Stimulated activated CD8-positive, alpha-beta memory T cell treated with anti-CD3 and anti-CD28 coated beads, Interleukin-12 subunit alpha, Interleukin-12 subunit beta, amount 100 ng/mL, for 24 hours (primary cell): ENCODE measurements around the gene UQCR11.

Experiments
- DNase-seq: peaks from one replicate; pipeline ENCODE4 v3.0.0-alpha.2; 2020; ENCODE audit errors: extremely low read depth

The UQCR11 gene

DNA sequence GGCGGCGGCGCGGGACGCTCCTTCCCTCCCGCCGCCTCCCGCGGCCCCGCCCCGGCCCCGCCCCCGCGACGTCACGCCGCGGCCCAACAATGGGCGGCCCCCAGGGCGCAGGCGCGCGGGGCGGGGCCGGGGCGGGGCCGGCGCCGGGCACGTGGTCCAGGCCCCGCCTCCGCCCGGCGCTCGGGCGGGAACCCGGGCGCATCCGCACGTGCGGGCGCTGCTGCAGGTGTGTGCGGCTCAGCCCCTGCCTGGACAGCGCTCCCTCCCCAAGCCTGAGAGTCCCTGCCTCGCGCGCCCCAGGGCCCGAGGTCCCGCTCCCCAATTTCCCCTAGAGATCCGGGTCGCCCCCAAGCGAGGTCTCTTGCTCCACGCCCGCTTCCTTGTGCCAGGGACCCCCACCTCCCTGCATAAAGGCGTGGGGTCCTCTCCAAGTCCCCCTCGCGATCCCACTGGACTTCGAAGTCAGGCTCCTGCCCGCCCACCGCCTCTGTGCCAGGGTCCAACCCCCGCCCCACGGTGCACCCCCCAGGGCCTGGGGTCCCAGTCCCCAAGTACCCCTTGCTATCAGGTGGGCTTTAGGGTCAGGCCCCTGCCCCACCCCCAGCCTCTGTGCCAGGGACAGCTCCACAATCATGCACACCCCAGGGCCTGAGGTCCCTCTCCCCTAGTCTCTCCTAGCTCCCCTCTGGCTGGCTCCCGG, 36.8 kb downstream of the UQCR11 start, which contains the start of gene MEX3D:
Gene MEX3D, minus strand, starts transcription at position 6 of the 700 bp plus-strand sequence. CDS start 267 bp downstream, outside the sequence.
- peak; percentile 60 for DNase-seq

DNA sequence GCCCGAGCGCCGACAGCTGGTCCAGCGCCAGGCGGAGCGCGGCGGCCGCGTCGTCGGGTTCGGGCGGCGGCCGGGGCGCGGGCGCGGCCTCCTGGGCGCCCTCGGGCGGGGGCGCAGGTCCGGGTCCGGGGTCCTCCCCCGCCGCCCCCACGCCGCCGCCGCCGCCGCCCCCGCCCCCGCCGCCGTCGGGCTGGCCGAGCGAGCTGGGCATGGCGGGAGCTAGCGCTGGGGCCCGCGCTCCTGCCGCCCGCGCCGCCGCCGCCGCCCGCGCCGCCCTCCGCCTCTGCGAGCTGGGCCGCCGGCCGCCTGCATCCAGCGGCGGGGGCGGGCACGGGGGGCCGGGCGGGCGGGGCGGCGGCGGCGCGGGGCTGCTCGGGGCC, 37.4 kb downstream of the UQCR11 start:
- no peak for DNase-seq

GRCh38 chr19:1567116-1567847, 38.0 kb downstream of the UQCR11 start:
- no peak for DNase-seq

DNA sequence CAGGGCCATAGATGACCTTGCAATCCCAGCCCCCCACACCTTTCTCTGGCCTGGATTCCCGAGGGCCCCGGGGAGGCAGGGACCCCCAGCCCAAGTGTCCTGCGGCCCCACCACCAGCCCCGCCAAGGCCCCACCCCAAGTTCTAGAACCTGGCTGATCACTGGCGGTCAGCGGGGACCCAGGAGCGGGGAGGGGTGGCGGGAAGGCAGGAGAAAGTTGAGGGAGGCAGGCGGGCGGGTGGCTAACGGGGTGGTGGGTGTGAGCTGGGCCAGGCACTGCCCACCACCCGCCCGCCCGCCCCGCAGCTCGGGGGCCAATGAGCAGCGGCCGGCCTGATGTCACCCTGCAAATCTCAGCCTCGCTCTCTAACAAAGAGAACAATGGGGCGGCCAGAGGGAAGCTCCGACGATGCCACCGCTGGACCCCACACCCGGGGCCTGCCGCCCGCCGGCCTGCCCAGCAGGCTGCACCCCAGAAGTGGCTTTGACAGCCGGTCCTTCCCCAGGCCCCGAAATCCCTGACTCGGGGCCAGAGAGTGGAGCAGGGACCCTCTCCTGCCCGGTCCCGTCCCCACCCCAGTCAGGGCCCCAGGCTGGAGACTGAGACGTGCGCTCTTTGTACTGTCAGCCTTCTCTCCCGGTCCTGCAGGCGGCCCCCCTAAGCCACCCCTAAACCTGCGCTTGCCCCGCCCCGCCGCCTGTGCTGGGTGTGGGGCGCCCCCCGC, 38.7 kb downstream of the UQCR11 start:
- DNase-seq, result no peak

GRCh38 chr19:1563251-1563650, 42.0 kb downstream of the UQCR11 start:
- DNase-seq, result no peak

DNA sequence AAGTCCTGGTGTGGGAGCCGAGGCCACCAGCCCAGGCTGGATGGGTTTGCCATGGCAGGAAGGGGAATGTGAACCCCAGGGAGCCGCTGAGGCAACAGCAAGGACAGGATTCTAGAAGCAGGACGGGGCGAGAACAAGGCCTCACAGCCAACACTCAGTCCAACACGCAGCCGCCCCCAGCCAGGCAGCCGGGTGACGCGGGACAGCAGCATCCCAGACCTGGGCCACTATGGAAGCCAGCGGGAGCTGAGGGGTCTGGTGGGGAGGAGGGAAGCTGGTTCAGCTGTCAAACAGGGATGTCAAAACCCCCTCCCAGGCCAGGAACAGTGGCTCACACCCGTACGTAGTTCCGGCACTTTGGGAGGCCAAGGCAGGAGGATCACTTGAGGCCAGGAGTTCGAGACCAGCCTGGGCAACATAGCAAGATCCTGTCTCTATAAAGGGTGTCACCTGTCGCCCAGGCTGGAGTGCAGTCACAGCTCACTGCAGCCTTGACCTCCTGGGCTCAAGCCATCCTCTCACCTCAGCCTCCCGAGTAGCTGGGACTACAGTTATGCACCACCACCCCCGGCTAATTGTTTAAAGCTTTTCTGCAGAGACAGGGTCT, 43.9 kb downstream of the UQCR11 start:
- DNase-seq, result no peak

DNA sequence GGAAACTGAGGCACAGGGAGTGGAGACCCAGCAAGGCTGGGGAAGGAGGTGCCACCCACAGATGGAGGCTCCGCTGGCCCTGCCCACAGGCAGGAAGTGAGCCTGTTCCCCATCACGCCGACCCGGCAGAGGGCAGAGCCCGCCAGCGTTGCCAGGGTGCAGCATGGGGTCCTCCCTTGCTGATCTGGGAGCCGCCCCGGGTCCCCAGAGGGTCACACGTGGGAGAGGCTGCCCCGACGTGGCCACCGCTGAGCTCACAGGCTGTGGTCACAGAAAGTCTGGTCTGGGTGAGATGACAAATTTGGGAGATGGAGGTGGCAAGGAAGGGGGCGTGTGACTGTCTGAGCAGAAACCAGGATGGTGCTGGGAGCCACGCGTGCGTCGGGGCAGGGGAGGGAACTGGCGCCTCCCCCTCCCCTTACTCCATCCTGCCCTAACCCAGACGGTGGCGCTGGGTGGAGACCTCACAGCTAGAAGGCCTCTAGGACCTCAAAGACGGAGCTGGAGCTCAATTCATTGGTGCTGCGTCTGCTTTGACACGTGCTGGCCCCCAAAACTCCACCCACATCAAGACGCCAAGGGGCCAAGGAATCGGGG, 44.9 kb downstream of the UQCR11 start:
- no peak for DNase-seq

DNA sequence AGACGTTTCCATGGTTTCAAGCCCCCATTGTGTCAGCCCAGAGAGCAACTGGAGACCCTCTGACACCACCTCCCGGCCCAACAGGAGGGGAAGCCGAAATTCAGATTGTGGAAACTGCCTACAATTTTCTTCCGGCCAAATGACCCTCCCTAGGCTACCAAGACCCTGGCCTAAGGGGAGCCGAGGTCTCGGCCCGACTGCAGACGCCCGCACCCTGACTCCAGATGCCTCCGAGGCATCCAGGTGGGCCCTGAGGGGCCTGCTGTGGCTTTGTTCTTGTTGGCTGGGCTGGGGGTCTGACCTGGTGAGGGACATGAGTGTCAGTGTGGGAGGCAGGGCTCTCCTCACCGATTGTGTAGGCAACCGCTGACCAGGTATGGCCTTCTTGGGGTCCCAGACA, 46.7 kb downstream of the UQCR11 start:
- no peak for DNase-seq

GRCh38 chr19:1556390-1557070, 48.7 kb downstream of the UQCR11 start:
- no peak for DNase-seq

DNA sequence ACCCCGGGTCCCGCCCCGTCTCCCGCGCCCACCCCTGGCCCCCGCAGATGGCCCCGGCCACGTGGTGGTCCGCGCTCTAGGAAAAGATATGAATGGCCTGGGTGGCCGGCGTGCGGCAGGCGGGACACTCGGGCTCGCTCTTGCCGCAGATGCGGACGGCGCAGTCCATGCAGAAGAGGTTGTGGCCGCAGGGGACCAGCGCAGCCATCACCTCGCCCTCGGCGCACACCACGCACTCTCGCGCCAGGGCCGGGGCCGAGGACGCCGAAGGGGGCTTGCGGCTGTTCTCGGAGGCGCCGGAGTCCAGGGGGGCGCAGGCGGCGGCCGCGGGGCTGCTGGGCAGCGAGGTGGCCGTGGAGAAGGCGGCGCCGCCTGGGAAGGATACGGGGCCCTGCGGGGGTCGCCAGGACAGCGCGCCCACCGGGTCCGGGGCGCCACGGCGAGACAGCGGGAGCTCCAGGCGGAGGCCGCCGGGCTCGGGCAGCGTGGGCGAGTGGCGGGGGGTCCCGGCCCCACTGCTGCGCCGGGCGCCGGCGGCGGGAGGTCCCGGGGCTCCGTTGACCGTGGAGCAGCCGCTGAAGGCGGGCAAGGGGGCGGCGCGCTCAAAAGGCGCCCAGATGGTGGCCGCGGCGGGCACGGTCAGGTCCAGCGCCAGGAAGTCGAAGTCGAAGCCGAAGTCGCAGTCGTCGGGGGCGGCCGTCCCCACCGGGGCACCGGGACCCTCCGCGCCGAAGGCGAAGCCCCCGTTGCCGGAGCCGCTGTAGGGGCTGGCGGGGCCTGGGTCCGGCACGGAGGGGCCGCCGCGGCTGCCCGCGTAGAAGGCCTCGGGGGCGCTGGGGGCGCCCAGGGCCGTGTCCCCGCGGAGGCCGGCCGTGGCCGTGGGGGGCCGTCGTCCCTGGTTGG, 49.5 kb downstream of the UQCR11 start:
- DNase-seq, result no peak

DNA sequence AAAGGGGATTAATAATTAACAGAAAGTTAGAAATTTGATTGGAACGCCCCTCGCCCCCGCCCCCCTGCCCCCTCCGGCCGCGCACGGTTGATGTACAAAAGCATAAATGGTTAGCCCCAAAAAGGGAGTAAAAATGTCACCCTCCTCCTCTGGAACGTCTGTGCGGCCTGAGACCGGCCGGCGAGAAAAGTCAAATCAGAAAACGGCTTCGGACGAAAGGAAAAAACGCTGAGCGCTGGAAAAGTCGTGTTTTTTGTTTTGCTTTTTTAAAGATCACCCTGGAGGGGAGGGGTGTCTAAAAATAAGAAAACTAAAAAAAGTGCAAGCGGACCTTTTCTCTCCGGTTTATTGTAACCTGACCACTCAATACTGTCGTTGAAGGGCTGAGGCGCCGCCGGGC, 50.3 kb downstream of the UQCR11 start:
- no peak for DNase-seq

- DNase-seq, result no peak
Observed at GRCh38 chr19:1553415-1553814, 51.8 kb downstream of the UQCR11 start.

DNA sequence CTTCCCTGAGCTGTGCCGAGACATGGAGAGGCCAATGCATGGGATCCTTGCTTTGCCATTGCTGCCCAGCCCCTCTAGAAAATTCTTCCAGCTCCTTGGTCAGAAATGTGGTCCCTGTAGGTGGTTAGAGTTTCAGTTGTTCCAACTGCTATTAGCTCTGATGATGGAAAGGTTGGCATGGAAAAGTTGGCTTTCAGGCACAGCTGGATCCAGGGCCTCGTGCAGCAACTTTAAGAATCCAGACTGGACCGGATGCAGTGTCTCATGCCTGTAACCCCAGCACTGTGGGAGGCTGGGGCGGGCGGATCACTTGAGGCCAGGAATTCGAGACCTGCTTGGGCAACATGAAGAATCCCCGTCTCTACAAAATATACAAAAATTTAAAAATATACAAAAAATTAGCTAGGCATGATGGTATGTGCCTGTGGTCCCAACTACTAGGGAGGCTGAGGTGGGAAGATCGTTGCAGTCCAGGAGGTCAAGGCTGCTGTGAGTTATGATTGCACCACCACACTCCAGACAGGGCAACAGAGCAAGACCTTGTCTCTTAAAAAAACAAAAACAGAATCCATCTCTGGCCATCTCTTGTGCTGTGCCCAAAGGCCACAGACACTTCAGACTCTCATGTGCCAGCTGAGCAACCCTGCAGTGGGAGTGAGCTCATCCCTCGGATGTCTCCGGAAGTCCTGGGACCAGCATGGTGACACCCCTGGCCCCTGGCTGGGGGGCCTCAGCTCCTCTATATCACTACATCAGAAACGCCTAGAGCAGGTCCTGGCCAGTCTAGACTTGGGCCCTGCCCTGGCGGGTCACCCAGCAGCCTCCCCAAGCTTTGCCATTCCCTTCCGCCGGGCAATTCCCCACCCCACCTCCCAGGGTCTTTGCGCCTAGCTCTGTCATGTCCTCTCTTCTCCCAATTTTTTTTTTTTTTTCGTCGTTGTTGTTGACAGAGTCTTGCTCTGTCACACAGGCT, 53.9 kb downstream of the UQCR11 start:
- DNase-seq, result no peak

- no peak for DNase-seq
Observed at GRCh38 chr19:1549332-1549945, 55.8 kb downstream of the UQCR11 start.
